ENCODE data around the gene KCNJ16.
"Not testable (repeated sequence)": the region's sequence is repeated elsewhere in the genome, so short reads cannot be mapped to it uniquely, and the experiment has no call there.

The KCNJ16 gene

GRCh38 chr17:70074956-70075355, at the start of gene KCNJ16:
KCNJ16 (plus strand) TSS chr17:70075225; CDS start chr17:70132088, 56,863 bp downstream.
- DNase-seq = no peak

- DNase-seq = no peak
Measured at GRCh38 chr17:70028397-70028796, 46.6 kb upstream of the KCNJ16 start.

GRCh38 chr17:70028978-70029767, 45.9 kb upstream of the KCNJ16 start:
- no peak for DNase-seq

GRCh38 chr17:70030371-70030770, 44.7 kb upstream of the KCNJ16 start:
- no peak for DNase-seq

- no peak for DNase-seq
Measured at GRCh38 chr17:70031341-70031740, 43.7 kb upstream of the KCNJ16 start.

GRCh38 chr17:70033165-70033564, 41.9 kb upstream of the KCNJ16 start:
- no peak for DNase-seq

- no peak for DNase-seq
Measured at GRCh38 chr17:70034158-70034557, 40.9 kb upstream of the KCNJ16 start.

- no peak for DNase-seq
Measured at GRCh38 chr17:70037498-70037897, 37.5 kb upstream of the KCNJ16 start.

- no peak for DNase-seq
Measured at GRCh38 chr17:70040336-70040735, 34.7 kb upstream of the KCNJ16 start.

GRCh38 chr17:70041061-70041460, 34.0 kb upstream of the KCNJ16 start:
- DNase-seq = no peak

GRCh38 chr17:70041540-70041939, 33.5 kb upstream of the KCNJ16 start:
- no peak for DNase-seq

GRCh38 chr17:70045780-70046179, 29.2 kb upstream of the KCNJ16 start:
- DNase-seq = not testable (repeated sequence)

GRCh38 chr17:70047619-70048419, 27.2 kb upstream of the KCNJ16 start:
- DNase-seq = no peak

- no peak for DNase-seq
Measured at GRCh38 chr17:70049801-70050591, 25.0 kb upstream of the KCNJ16 start.

- no peak for DNase-seq
Measured at GRCh38 chr17:70050931-70051330, 24.1 kb upstream of the KCNJ16 start.

- no peak for DNase-seq
Measured at GRCh38 chr17:70053241-70054234, 21.5 kb upstream of the KCNJ16 start.

- DNase-seq = no peak
Measured at GRCh38 chr17:70055000-70055399, 20.0 kb upstream of the KCNJ16 start.

GRCh38 chr17:70059071-70059470, 16.0 kb upstream of the KCNJ16 start:
- no peak for DNase-seq

- no peak for DNase-seq
Measured at GRCh38 chr17:70059649-70060048, 15.4 kb upstream of the KCNJ16 start.

GRCh38 chr17:70060415-70060814, 14.6 kb upstream of the KCNJ16 start:
- no peak for DNase-seq

- no peak for DNase-seq
Measured at GRCh38 chr17:70067134-70067533, 7.9 kb upstream of the KCNJ16 start.
